Astrocyte of the cerebellum (primary cell): ENCODE results near the gene OR10K1.

Experiments
- DNase-seq: peaks from one replicate; pipeline ENCODE4 v3.0.0-alpha.2; 2011; ENCODE audit warnings: low read depth
- H3K4me3 ChIP-seq: 2 replicates; pipeline ENCODE4 v1.5.1; 2011; ENCODE audit warnings: mild to moderate bottlenecking, low read depth, low read length, moderate library complexity
- CTCF ChIP-seq: IDR thresholded peaks from 2 replicates; pipeline ENCODE4 v1.5.1; 2012; ENCODE audit warnings: low read length, low read depth, moderate library complexity, mild to moderate bottlenecking; ENCODE audit errors: missing control alignments
- in situ Hi-C: cut with HindIII; loops from 2 replicates; pipeline ENCODE4 v1.10.0; 2017; ENCODE audit warnings: low sequenced_read_pairs

Gene OR10K1

GRCh38 chr1:158491316-158491715, 29.7 kb downstream of the OR10K1 start:
- DNase-seq, result no peak
- in situ Hi-C loops, result no loop called here
- TF ChIP-seq CTCF, result no peak
- no peak overlapping the region for H3K4me3 ChIP-seq

GRCh38 chr1:158493054-158493453, 31.4 kb downstream of the OR10K1 start:
- H3K4me3 ChIP-seq, result no peak overlapping the region
- TF ChIP-seq CTCF, result no peak
- in situ Hi-C loops, result no loop called here
- no peak for DNase-seq

- no peak overlapping the region for H3K4me3 ChIP-seq
- no peak for TF ChIP-seq CTCF
- DNase-seq, result no peak
- in situ Hi-C loops, result no loop called here
These were observed 33.2 kb downstream of the OR10K1 start for GRCh38 chr1:158494796-158495195.

GRCh38 chr1:158496374-158496773, 34.7 kb downstream of the OR10K1 start:
- in situ Hi-C loops, result no loop called here
- no peak for TF ChIP-seq CTCF
- no peak for DNase-seq
- H3K4me3 ChIP-seq, result no peak overlapping the region

GRCh38 chr1:158506369-158506987, 44.8 kb downstream of the OR10K1 start:
- no peak overlapping the region for H3K4me3 ChIP-seq
- DNase-seq, result no peak
- in situ Hi-C loops, result no loop called here
- peak; percentile 15 for TF ChIP-seq CTCF

GRCh38 chr1:158507511-158507910, 45.9 kb downstream of the OR10K1 start:
- in situ Hi-C loops, result no loop called here
- H3K4me3 ChIP-seq, result no peak overlapping the region
- TF ChIP-seq CTCF, result no peak
- no peak for DNase-seq
